Measurements from ENCODE around the gene ARHGEF26.

The ARHGEF26 gene

GRCh38 chr3:154121701-154122551, 736 bp downstream of the ARHGEF26 start:
- no peak for DNase-seq

- no peak for DNase-seq
Measured at GRCh38 chr3:154122552-154122911, 1.3 kb downstream of the ARHGEF26 start.

- no peak for DNase-seq
Measured at GRCh38 chr3:154122912-154123559, 1.8 kb downstream of the ARHGEF26 start.

- no peak for DNase-seq
Measured at GRCh38 chr3:154123906-154124305, 2.7 kb downstream of the ARHGEF26 start.

GRCh38 chr3:154125378-154126030, 4.3 kb downstream of the ARHGEF26 start:
- no peak for DNase-seq

GRCh38 chr3:154126651-154127050, 5.5 kb downstream of the ARHGEF26 start:
- DNase-seq: no peak

GRCh38 chr3:154129625-154130024, 8.4 kb downstream of the ARHGEF26 start:
- no peak for DNase-seq

- no peak for DNase-seq
Measured at GRCh38 chr3:154130540-154130939, 9.3 kb downstream of the ARHGEF26 start.

- DNase-seq: no peak
Measured at GRCh38 chr3:154131830-154132229, 10.6 kb downstream of the ARHGEF26 start.

- DNase-seq: no peak
Measured at GRCh38 chr3:154132777-154133375, 11.7 kb downstream of the ARHGEF26 start.

GRCh38 chr3:154135511-154136173, 14.5 kb downstream of the ARHGEF26 start:
- DNase-seq: no peak

- DNase-seq: no peak
Measured at GRCh38 chr3:154137036-154137435, 15.8 kb downstream of the ARHGEF26 start.

GRCh38 chr3:154139996-154140436, 18.8 kb downstream of the ARHGEF26 start:
- DNase-seq: no peak

GRCh38 chr3:154142608-154143007, 21.4 kb downstream of the ARHGEF26 start:
- no peak for DNase-seq

- DNase-seq: no peak
Measured at GRCh38 chr3:154143873-154144272, 22.7 kb downstream of the ARHGEF26 start.

GRCh38 chr3:154144825-154145465, 23.8 kb downstream of the ARHGEF26 start:
- no peak for DNase-seq

GRCh38 chr3:154148541-154148940, 27.4 kb downstream of the ARHGEF26 start:
- DNase-seq: no peak

- no peak for DNase-seq
Measured at GRCh38 chr3:154149286-154149685, 28.1 kb downstream of the ARHGEF26 start.

GRCh38 chr3:154151969-154152368, 30.8 kb downstream of the ARHGEF26 start:
- no peak for DNase-seq

GRCh38 chr3:154152741-154153140, 31.6 kb downstream of the ARHGEF26 start:
- DNase-seq: no peak

- DNase-seq: no peak
Measured at GRCh38 chr3:154156530-154156929, 35.3 kb downstream of the ARHGEF26 start.

- no peak for DNase-seq
Measured at GRCh38 chr3:154161806-154162205, 40.6 kb downstream of the ARHGEF26 start.
